Right renal cortex interstitium (tissue), 3 donors: Measurements from ENCODE around the gene MXRA8. TPM values are rescaled to one million over a fixed set of nuclear protein-coding genes. Genes with fewer than 3 reads are reported as not detected.

Experiments used
- DNase-seq, 3 donors: peaks; one replicate each; pipeline ENCODE4 v3.0.0-alpha.2; 2013; ENCODE audit warnings: low read depth in 3 of 3, low spot score in 2 of 3
- polyA plus RNA-seq, 3 donors: library from polyadenylated mRNA; unstranded; fragments of 120-200 nt; gene quantifications; one replicate each; pipeline ENCODE4 v1.2.1, GENCODE V29; 2013; ENCODE audit not compliant: insufficient read length in 3 of 3

The MXRA8 gene
- polyA plus RNA-seq, 3 donors: 145 to 157 (median 156) TPM

DNA sequence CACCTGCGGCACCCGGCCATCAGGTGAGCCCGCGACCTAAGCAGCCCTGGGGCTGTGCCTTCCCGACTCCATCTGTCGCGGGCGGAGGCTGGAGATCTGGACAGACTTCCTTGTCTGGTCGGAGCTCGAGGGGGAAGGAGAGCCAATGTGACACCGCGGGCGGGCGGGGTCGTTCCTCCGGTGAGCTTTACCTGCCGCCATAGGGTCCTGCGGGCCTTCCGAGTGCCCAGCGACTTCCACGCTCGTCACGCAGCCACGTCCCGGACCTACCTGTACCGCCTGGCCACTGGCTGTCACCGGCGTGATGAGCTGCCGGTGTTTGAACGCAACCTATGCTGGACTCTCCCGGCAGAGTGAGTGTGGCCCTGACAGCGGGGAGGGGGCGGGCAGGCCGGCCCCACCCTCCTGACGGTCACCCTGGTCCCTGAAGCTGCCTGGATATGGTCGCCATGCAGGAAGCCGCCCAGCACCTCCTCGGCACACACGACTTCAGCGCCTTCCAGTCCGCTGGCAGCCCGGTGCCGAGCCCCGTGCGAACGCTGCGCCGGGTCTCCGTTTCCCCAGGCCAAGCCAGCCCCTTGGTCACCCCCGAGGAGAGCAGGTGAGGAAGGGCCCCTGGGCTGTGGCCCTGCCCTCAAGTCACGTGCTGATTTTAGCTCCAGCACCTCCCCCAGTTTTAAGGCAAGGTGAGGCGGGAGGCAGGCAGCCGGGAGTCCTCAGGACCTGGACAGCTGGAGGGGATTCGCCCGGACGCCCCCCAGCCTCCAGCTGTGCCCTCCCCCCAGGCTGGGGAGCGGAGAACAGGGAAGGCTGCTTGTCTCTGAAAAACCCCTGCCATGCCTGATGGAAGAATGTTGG lies 48.9 kb downstream of the MXRA8 start:
- no peak for DNase-seq

DNA sequence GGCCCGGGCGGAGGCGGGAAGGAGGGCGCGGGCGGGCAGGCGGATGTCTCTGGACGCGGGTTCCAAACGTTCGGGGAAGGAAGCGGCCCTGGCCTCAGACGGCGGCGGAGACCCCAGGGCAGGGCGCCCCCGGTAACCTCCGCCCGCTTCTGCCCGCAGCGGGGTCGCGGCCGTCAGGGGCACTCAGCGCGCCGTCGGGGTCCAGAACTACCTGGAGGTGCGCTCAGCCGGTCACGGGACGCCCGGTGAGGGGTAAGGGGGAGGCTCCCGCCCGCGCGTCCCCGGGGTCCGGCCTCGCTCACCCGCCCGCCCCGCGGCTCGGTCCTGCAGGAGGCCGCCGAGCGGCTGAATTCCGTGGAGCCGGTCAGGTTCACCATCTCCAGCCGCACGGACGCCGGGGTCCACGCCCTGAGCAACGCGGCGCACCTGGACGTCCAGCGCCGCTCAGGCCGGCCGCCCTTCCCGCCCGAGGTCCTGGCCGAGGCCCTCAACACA lies 49.6 kb downstream of the MXRA8 start:
- no peak for DNase-seq

GRCh38 chr1:1307923-1308755 lies 50.2 kb downstream of the MXRA8 start, which contains the start of the genes ACAP3 and PUSL1:
Gene ACAP3 (minus strand): TSS chr1:1307930. CDS start chr1:1307815, 115 bp downstream.
Gene PUSL1 (plus strand): TSS chr1:1308597. CDS start chr1:1308644, 47 bp downstream.
- DNase-seq: peak; percentile 72 to 81 (median 80)

DNA sequence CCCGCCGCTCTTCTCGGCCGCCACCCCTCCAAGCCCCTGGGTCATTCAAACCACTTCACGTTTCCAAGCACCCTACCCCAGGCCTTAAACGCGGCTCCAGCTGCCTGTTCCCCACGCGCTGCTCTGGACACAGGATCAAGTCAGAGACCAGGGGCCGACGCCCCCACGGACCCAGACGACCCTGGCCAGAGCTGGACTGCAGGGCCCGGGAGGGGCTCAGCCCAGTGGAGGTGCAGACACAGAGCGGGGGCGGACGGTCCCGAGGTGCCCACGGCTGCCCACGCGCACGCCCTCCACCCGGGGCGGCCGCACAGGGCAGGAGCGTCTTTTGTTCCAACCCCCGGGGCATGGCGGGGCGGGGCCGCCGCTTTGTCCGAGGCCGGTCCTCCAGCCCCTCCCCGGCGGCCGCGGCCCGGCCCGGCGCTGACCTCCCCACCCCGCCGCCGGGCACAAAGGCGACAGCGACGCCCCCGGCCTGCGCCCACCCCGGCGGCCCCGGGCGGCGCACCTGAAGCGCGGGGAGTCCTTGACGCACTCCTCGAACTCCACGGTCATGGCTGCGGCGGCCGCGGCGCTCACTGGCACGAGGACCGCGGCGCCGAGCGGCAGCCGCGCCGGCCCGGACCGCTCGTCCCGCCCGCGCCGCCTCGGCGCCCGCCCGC lies 51.0 kb downstream of the MXRA8 start:
- no peak for DNase-seq

DNA sequence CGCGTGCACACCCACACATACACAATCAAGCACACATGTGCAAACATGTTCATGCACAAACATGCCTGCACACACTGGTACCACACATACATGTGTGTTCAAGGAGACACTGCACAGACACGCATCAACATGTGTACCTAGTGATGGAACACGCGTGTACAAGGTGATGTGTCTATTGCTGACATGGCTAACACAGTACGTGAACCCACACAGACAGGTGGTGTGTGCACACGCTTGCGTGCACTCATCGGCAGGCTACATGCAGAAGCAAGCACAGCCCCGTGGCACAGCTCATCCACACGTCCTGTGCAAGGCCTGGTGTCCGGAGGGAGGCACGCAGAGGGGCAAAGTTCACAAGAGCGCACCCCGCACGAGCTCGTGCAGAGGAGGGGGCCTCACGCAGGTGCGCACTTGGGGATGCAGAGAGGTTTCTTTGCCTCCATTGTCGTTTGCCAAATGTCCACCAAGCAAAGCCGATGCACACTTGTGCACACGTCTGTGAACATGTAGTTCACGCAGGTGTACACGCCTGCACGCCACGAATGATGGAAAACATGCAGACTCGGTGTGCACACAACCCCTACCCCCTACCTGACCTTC lies 51.6 kb downstream of the MXRA8 start:
- no peak for DNase-seq

DNA sequence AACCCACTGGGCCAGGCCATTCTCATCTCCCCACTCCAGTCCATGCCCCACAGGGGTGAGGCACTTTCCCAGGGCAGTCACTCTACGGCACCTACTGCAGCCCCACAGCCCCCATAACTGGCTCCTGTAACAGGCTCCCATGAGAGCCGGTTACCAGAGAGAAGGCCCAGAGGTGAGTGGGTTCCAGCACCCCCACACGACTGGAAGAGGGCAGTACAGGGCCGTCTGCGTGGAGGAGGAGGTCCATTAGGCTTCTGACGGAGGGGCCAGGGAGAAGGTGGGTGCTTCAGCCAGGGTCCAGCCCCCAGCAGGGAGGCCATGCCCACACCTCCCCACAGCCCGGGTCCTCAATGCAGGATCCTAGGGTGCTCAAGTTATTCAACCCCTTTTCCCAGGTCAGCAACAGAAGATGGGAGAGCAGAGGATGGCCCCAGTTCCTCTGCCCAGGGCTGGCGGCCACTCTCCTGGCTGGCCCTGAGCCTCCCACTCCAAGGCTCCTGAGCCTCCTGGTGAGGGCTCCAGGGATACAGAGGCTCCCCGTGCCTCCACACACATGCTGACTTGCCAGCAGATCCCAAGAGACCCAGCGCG lies 52.2 kb downstream of the MXRA8 start:
- DNase-seq: no peak

DNA sequence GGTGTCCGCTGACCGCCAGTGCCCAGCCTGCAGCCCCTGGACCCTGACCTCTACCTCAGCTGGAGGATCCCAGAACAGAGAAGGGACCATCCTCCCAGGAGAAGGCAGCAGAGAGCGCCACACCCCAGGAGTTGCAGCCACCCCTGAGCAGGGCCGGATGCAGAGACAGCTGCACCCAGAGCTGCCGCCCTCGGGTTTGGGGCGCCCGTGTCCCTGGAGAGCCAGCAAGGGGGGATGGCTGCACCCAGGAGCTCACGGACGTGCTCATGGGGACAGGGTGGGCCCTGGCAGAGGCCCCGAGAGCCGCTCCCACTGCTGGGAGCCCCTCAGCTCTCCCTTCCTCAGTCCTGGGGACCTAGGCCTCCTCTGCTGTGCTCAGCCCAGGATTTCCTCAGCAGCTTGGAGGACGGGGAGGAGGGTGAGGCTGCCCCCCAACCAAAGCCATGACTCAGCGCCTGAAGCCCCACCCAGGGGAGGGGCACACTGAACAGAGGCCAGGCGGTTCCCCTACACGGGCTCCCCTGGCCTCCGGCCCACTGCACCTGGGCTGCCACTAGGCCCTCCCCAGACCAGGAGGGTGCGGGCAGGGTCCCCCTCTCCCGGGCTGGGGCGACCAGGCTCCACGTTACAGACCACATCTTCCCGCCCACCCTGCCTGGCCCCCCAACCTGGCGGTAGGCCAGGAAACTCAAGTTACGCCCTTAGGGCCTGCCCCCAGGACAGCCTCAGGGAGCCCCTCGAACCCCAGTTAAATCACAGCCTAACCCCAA lies 52.9 kb downstream of the MXRA8 start:
- no peak for DNase-seq

GRCh38 chr1:1304331-1305299 lies 53.7 kb downstream of the MXRA8 start:
- DNase-seq: peak in 2 of 3 donors; percentile 39 to 52

DNA sequence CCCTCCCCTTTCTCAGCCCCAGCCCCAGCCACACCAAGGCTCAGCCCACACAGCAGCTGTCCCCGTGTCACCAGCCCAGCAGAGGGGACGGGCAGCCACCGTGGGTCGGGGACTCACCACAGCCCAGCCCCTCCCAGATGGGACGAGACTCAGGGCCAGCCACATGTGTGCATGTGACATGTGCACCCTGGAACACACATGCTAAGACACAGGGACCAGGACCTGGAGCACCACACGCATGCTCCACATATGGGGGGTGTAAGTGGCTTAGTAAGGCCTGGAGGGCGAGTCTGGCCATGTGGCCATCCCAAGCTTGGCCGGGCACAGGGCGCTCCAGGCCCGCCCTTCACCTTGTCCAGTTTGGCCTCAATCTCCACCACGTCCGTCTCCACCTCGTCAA lies 54.6 kb downstream of the MXRA8 start:
- no peak for DNase-seq

- no peak for DNase-seq
Measured at GRCh38 chr1:1302951-1303509, 55.3 kb downstream of the MXRA8 start.

Other genes with a start within 250 kb of the MXRA8 start
- gene C1orf159, start 242.5 kb downstream of the MXRA8 start, polyA plus RNA-seq: 1 to 10 TPM; 5.3 to 7.0 (median 6.3) TPM
- gene TTLL10, start 184.7 kb downstream of the MXRA8 start, polyA plus RNA-seq: under 1 TPM; 0.29 to 0.71 (median 0.58) TPM
- under 1 TPM in 2 of 3 donors, not detected in 1; 0.33 to 0.68 TPM for gene TNFRSF18, start 152.0 kb downstream of the MXRA8 start, polyA plus RNA-seq
- 1 to 10 TPM in 1 of 3 donors, under 1 TPM in 2; 0.74 to 1.9 (median 0.93) TPM for gene TNFRSF4, start 144.4 kb downstream of the MXRA8 start, polyA plus RNA-seq
- 100 to 1,000 TPM; 109 to 126 (median 123) TPM for gene SDF4, start 126.6 kb downstream of the MXRA8 start, polyA plus RNA-seq
- 10 to 100 TPM; 15.2 to 18.8 (median 18.4) TPM for gene B3GALT6, start 126.3 kb downstream of the MXRA8 start, polyA plus RNA-seq
- 1 to 10 TPM; 7.0 to 8.6 (median 7.4) TPM for gene C1QTNF12, start 111.8 kb downstream of the MXRA8 start, polyA plus RNA-seq
- 10 to 100 TPM; 40.5 to 42.7 (median 42.1) TPM for gene UBE2J2, start 84.7 kb downstream of the MXRA8 start, polyA plus RNA-seq
- gene SCNN1D, start 78.1 kb downstream of the MXRA8 start, polyA plus RNA-seq: 1 to 10 TPM; 2.1 to 2.6 (median 2.4) TPM
- 10 to 100 TPM; 15.1 to 18.0 (median 16.1) TPM for gene ACAP3, start 50.6 kb downstream of the MXRA8 start, polyA plus RNA-seq
- 1 to 10 TPM; 5.4 to 6.3 (median 5.8) TPM for gene PUSL1, start 50.0 kb downstream of the MXRA8 start, polyA plus RNA-seq
- gene INTS11, start 33.9 kb downstream of the MXRA8 start, polyA plus RNA-seq: 10 to 100 TPM; 85.7 to 89.1 (median 87.4) TPM
- gene CPTP, start 33.8 kb downstream of the MXRA8 start, polyA plus RNA-seq: 10 to 100 TPM in 2 of 3 donors, 1 to 10 TPM in 1; 9.1 to 12.9 (median 10.1) TPM
- under 1 TPM; 0.21 to 0.29 (median 0.24) TPM for gene TAS1R3, start 27.3 kb downstream of the MXRA8 start, polyA plus RNA-seq
- gene DVL1, start 9.1 kb downstream of the MXRA8 start, polyA plus RNA-seq: 10 to 100 TPM; 21.5 to 27.5 (median 24.5) TPM
- gene AURKAIP1, start 16.7 kb upstream of the MXRA8 start, polyA plus RNA-seq: 10 to 100 TPM; 51.9 to 65.7 (median 55.1) TPM
- 100 to 1,000 TPM; 183 to 230 (median 206) TPM for gene CCNL2, start 40.8 kb upstream of the MXRA8 start, polyA plus RNA-seq
- gene MRPL20, start 48.7 kb upstream of the MXRA8 start, polyA plus RNA-seq: 100 to 1,000 TPM; 107 to 136 (median 117) TPM
- 10 to 100 TPM in 1 of 3 donors, 1 to 10 TPM in 2; 5.0 to 19.7 (median 7.1) TPM for gene ANKRD65, start 62.7 kb upstream of the MXRA8 start, polyA plus RNA-seq
- 10 to 100 TPM; 39.8 to 52.7 (median 48.0) TPM for gene VWA1, start 77.1 kb upstream of the MXRA8 start, polyA plus RNA-seq
- gene ATAD3C, start 91.1 kb upstream of the MXRA8 start, polyA plus RNA-seq: 1 to 10 TPM; 1.4 to 3.1 (median 2.0) TPM
- 1 to 10 TPM; 8.1 to 9.8 (median 8.8) TPM for gene ATAD3B, start 113.2 kb upstream of the MXRA8 start, polyA plus RNA-seq
- 10 to 100 TPM; 16.6 to 19.4 (median 18.1) TPM for gene ATAD3A, start 153.6 kb upstream of the MXRA8 start, polyA plus RNA-seq
- 1 to 10 TPM; 3.2 to 3.6 (median 3.5) TPM for gene TMEM240, start 182.1 kb upstream of the MXRA8 start, polyA plus RNA-seq
- gene SSU72, start 216.3 kb upstream of the MXRA8 start, polyA plus RNA-seq: 10 to 100 TPM; 78.5 to 81.6 (median 79.1) TPM
- gene FNDC10, start 241.6 kb upstream of the MXRA8 start, polyA plus RNA-seq: 1 to 10 TPM; 1.3 to 2.5 (median 2.2) TPM